Transverse colon (tissue), 4 donors: ENCODE results near the gene SSUH2. TPM values are rescaled to one million over a fixed set of nuclear protein-coding genes. Genes with fewer than 3 reads are reported as not detected.

Experiments
- DNase-seq: peaks from one replicate; pipeline ENCODE4 v3.0.0-alpha.2; 2019
- H3K27ac ChIP-seq, 4 donors: fragments of 200-600 bp; sonication (generic); 2 replicates each; pipeline ENCODE4 v1.5.1; 2016 to 2018; ENCODE audit warnings: inconsistent platforms in 4 of 4
- H3K27me3 ChIP-seq: fragments of 200-600 bp; sonication (generic); 2 replicates; pipeline ENCODE4 v1.5.1; 2017; ENCODE audit warnings: inconsistent platforms
- H3K36me3 ChIP-seq, 4 donors: fragments of 200-600 bp; sonication (generic); 2 replicates each; pipeline ENCODE4 v1.5.1; 2017 to 2019; ENCODE audit warnings: inconsistent platforms in 4 of 4
- H3K4me1 ChIP-seq, 4 donors: fragments of 200-600 bp; sonication (generic); 2 replicates each; pipeline ENCODE4 v1.5.1; 2017 to 2020; ENCODE audit warnings: inconsistent platforms in 4 of 4
- H3K4me3 ChIP-seq, 4 donors: fragments of 200-600 bp; sonication (generic); 1 replicate in 1 of 4; 2 replicates in 3 of 4; pipeline versions ENCODE4 v1.5.1 to v1.6.1; 2017 to 2019; ENCODE audit warnings: inconsistent platforms in 4 of 4
- H3K9me3 ChIP-seq, 2 donors: fragments of 200-600 bp; sonication (generic); 2 replicates each; pipeline ENCODE4 v1.5.1; 2017 to 2019; ENCODE audit warnings: inconsistent platforms in 2 of 2
- CTCF ChIP-seq, 5 experiments: fragments of 200-600 bp in 3 of 5; fragments of 450-650 bp in 2 of 5; sonication (generic) in 3 of 5; IDR thresholded peaks; 1 replicate in 2 of 5; 2 replicates in 3 of 5; pipeline ENCODE4 v1.5.1; 2016 to 2017; ENCODE audit warnings: antibody characterized with exemption in 5 of 5, inconsistent platforms in 3 of 5, mild to moderate bottlenecking in 2 of 5, moderate library complexity in 1 of 5
- EP300 ChIP-seq: sonication (generic); formaldehyde crosslinking; IDR thresholded peaks from one replicate; pipeline ENCODE4 v1.6.1; 2017; ENCODE audit warnings: antibody characterized with exemption, low read depth
- POLR2A ChIP-seq: fragments of 450-650 bp; IDR thresholded peaks from one replicate; pipeline ENCODE4 v1.6.1; 2016; ENCODE audit warnings: antibody characterized with exemption, mild to moderate bottlenecking, moderate library complexity
- POLR2AphosphoS5 ChIP-seq, 3 donors: sonication (generic); formaldehyde crosslinking; IDR thresholded peaks; one replicate each; pipeline ENCODE4 v1.6.1; 2016; ENCODE audit warnings: antibody characterized with exemption in 3 of 3
- WGBS, 2 donors: methylation state at CpG; one replicate each; pipeline ENCODE4 v1.1.5; 2018; ENCODE audit warnings: low coverage in 1 of 2; 5-methylcytosine and 5-hydroxymethylcytosine counted together
- in situ Hi-C, 4 donors: fragments of 200-750 bp; cut with MboI; loops; one replicate each; pipeline versions ENCODE4 v1.15.0 to v1.15.1; 2017; ENCODE audit warnings: low sequenced_read_pairs in 3 of 4, low pct_ligation_motif_present in 1 of 4, low pct_unique_long_range_greater_than_20kb in 1 of 4
- intact Hi-C: fragments of 100-400 bp; cut with DNase I; formaldehyde crosslinking; loops from one replicate; pipeline ENCODE4 v1.15.1; 2023; ENCODE audit warnings: low total_unique reads
- total RNA-seq, 4 donors: library from RNA; depleted of rRNA; stranded (reverse); fragments of >200 nt; gene quantifications; one replicate each; pipeline ENCODE4 v1.1.0, GENCODE V29; 2016

SSUH2 gene
- total RNA-seq, 4 donors from 2014 or later: 2.9 to 4.1 TPM; not detected in 2

- 75 to 89% methylated on average over 2 to 19 of the region's 19 CpGs for WGBS, 2 donors
- Histone ChIP-seq H3K9me3 (no peaks in the 10 kb centered on the region), H3K4me3 (no peak overlapping the region), H3K27ac (no peak overlapping the region), H3K4me1 (peaks cover 0 to 11% (median 2%) of the 10 kb centered on the region in 4 donors), H3K36me3 (no peaks in the 10 kb centered on the region), H3K27me3 (no peaks in the 10 kb centered on the region)
- in situ Hi-C loops (loop anchor here in 2 of 4 donors (10.0 kb wide), 1 partner anchor 193 kb away; no protein-coding TSS in a partner anchor), intact Hi-C loops (no loop called here)
- no peak for DNase-seq
- no peak for TF ChIP-seq POLR2AphosphoS5 (IDR thresholded peaks at IDR 0.05)
- TF ChIP-seq CTCF (IDR thresholded peaks at IDR 0.05): no peak
- TF ChIP-seq POLR2A: no peak
- no peak for TF ChIP-seq EP300
These were observed 17.2 kb downstream of the SSUH2 start for GRCh38 chr3:8627201-8627940.

- DNase-seq: no peak
- Histone ChIP-seq H3K9me3 (no peaks in the 10 kb centered on the region), H3K36me3 (no peaks in the 10 kb centered on the region), H3K27ac (no peak overlapping the region), H3K4me3 (no peak overlapping the region), H3K27me3 (no peaks in the 10 kb centered on the region), H3K4me1 (peaks cover 0 to 11% (median 2%) of the 10 kb centered on the region in 4 donors)
- in situ Hi-C loops: loop anchor here in 2 of 4 donors (10.0 kb wide), 1 partner anchor 191 kb away; no protein-coding TSS in a partner anchor
- WGBS, 2 donors: 94% methylated on average over 3 of the region's 3 CpGs; no CpG with 5 or more reads in 1 of the 2 donors
- TF ChIP-seq CTCF (IDR thresholded peaks at IDR 0.05): no peak
- no peak for TF ChIP-seq POLR2AphosphoS5 (IDR thresholded peaks at IDR 0.05)
- no peak for TF ChIP-seq EP300
- TF ChIP-seq POLR2A: no peak
- intact Hi-C loops: no loop called here
These were observed 18.6 kb downstream of the SSUH2 start for GRCh38 chr3:8625991-8626390.

- intact Hi-C loops: no loop called here
- TF ChIP-seq POLR2AphosphoS5 (IDR thresholded peaks at IDR 0.05): no peak
- no peak for TF ChIP-seq CTCF (IDR thresholded peaks at IDR 0.05)
- TF ChIP-seq EP300: no peak
- TF ChIP-seq POLR2A: no peak
- Histone ChIP-seq H3K36me3 (no peaks in the 10 kb centered on the region), H3K9me3 (no peaks in the 10 kb centered on the region), H3K4me1 (peaks cover 0 to 11% (median 2%) of the 10 kb centered on the region in 4 donors), H3K27ac (no peak overlapping the region), H3K27me3 (no peaks in the 10 kb centered on the region), H3K4me3 (no peak overlapping the region)
- no peak for DNase-seq
- in situ Hi-C loops: loop anchor here (5.0 to 25.0 kb wide), 3 partner anchors 177 to 190 kb away; no protein-coding TSS in a partner anchor
- 90% methylated on average over 7 of the region's 7 CpGs; no CpG with 5 or more reads in 1 of the 2 donors for WGBS, 2 donors
These were observed 20.0 kb downstream of the SSUH2 start for GRCh38 chr3:8624612-8625011.

DNA sequence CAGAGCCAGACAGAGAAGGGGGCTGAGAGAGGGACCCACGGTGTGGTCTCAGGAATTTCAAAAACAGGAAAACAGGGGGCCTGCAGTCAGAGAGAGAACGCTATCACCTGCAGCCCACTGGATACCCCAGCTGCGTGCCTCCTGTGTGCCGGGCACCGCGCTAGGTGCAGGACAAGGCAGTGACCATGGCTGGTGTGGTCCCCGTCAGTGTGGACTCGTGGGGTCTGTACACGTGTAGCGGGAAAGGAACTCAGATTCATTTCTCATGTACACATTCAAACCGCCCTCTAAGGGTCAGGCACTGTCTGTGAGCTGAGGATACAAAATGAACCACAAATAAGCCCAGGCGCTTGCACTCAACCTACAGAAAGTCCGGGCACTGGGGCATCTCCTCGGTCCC is 20.9 kb downstream of the SSUH2 start:
- H3K4me3 ChIP-seq: no peak overlapping the region
- intact Hi-C loops: loop anchor here (2.0 kb wide), 1 partner anchor 183 kb away; no protein-coding TSS in a partner anchor
- no peaks in the 10 kb centered on the region for H3K9me3 ChIP-seq
- no peak for TF ChIP-seq POLR2AphosphoS5 (IDR thresholded peaks at IDR 0.05)
- TF ChIP-seq EP300: no peak
- TF ChIP-seq CTCF (IDR thresholded peaks at IDR 0.05): no peak
- TF ChIP-seq POLR2A: no peak
- no peak overlapping the region for H3K27ac ChIP-seq
- H3K27me3 ChIP-seq: no peaks in the 10 kb centered on the region
- peaks cover 0 to 8% (median 2%) of the 10 kb centered on the region in 4 donors for H3K4me1 ChIP-seq
- no peak for DNase-seq
- WGBS, 2 donors: 81% methylated on average over 14 of the region's 14 CpGs; no CpG with 5 or more reads in 1 of the 2 donors
- H3K36me3 ChIP-seq: no peaks in the 10 kb centered on the region
- in situ Hi-C loops: loop anchor here (5.0 to 25.0 kb wide), 3 partner anchors 176 to 189 kb away; no protein-coding TSS in a partner anchor
